IMR-90 (cell line): ENCODE data around the gene PSME2. TPM values are rescaled to one million over a fixed set of nuclear protein-coding genes. Genes with fewer than 3 reads are reported as not detected.
"Not testable (repeated sequence)": the region's sequence is repeated elsewhere in the genome, so short reads cannot be mapped to it uniquely, and the experiment has no call there.

Experiments used
- ATAC-seq: fragments of 200-7000 bp; cut with Tn5 transposase; 2 replicates; pipeline ENCODE4 v1.9.1; 2020; ENCODE audit warnings: low read depth, mild to moderate bottlenecking, moderate library complexity
- BruUV-seq: library from RNA; stranded (reverse); fragments of 400-500 nt; replicated peaks from 2 replicates; lab custom pipeline; 2021; lab: Mats Ljungman, UMichigan
- CTCF ChIA-PET: fragments of 300-600 bp; formaldehyde crosslinking; extraction: SDS; loops from one replicate; lab custom pipeline; 2021; ENCODE audit warnings: antibody characterized with exemption; lab: Yijun Ruan, JAX
- POLR2A ChIA-PET: fragments of 300-600 bp; sonication (Branson Sonifier 250); formaldehyde crosslinking; loops from one replicate; lab custom pipeline; 2022; ENCODE audit warnings: antibody characterized with exemption; ENCODE audit not compliant: unreplicated experiment; lab: Charles Lee
- DNase-seq: peaks from one replicate; pipeline ENCODE4 v3.0.0; 2013
- H2AFZ ChIP-seq: replicated peaks from 2 replicates; pipeline ENCODE3; 2013; ENCODE audit warnings: low read length, mild to moderate bottlenecking; ENCODE audit not compliant: poor library complexity
- H2AK5ac ChIP-seq: 2 replicates; pipeline ENCODE4 v1.6.1; 2013; ENCODE audit warnings: low read depth, low read length, inconsistent platforms
- H2AK9ac ChIP-seq: replicated peaks from 2 replicates; pipeline ENCODE3; 2013; ENCODE audit warnings: mild to moderate bottlenecking, low read depth, low read length, moderate library complexity; ENCODE audit not compliant: poor library complexity
- H2BK120ac ChIP-seq: 2 replicates; pipeline ENCODE4 v1.6.1; 2013; ENCODE audit warnings: low read depth, low read length, inconsistent platforms
- H2BK15ac ChIP-seq: 3 replicates; pipeline ENCODE4 v1.6.1; 2013; ENCODE audit warnings: low read depth, low read length, inconsistent platforms
- H2BK20ac ChIP-seq: 2 replicates; pipeline ENCODE4 v1.6.1; 2013; ENCODE audit warnings: low read depth, mild to moderate bottlenecking, inconsistent platforms, low read length, moderate library complexity
- H2BK5ac ChIP-seq: 2 replicates; pipeline ENCODE4 v1.6.1; 2013; ENCODE audit warnings: mild to moderate bottlenecking, low read depth, low read length, inconsistent platforms; ENCODE audit not compliant: poor library complexity, severe bottlenecking
- H3K14ac ChIP-seq: replicated peaks from 2 replicates; pipeline ENCODE4 v1.6.1; 2013; ENCODE audit warnings: low read depth, low read length, inconsistent platforms
- H3K18ac ChIP-seq: 2 replicates; pipeline ENCODE4 v1.6.1; 2013; ENCODE audit warnings: low read depth, low read length, control low read depth
- H3K23ac ChIP-seq: 2 replicates; pipeline ENCODE4 v1.6.1; 2013; ENCODE audit warnings: low read depth, low read length, inconsistent platforms
- H3K27ac ChIP-seq: 2 replicates; pipeline ENCODE4 v1.5.1; 2013; ENCODE audit warnings: mild to moderate bottlenecking, control low read depth, low read length; ENCODE audit not compliant: insufficient read depth
- H3K27me3 ChIP-seq: 2 replicates; pipeline ENCODE4 v1.6.1; 2013; ENCODE audit warnings: low read length; ENCODE audit not compliant: control insufficient read depth, insufficient read depth
- H3K36me3 ChIP-seq: 2 replicates; pipeline ENCODE4 v1.6.1; 2013; ENCODE audit warnings: low read length, mixed read lengths; ENCODE audit not compliant: control insufficient read depth, insufficient read depth
- H3K4ac ChIP-seq: 2 replicates; pipeline ENCODE4 v1.6.1; 2013; ENCODE audit warnings: low read depth, low read length, inconsistent platforms
- H3K4me1 ChIP-seq: 2 replicates; pipeline ENCODE4 v1.6.1; 2013; ENCODE audit warnings: low read length, mixed read lengths; ENCODE audit not compliant: control insufficient read depth, insufficient read depth
- H3K4me2 ChIP-seq: 2 replicates; pipeline ENCODE4 v1.6.1; 2013; ENCODE audit warnings: low read depth, mild to moderate bottlenecking, control low read depth, low read length, moderate library complexity
- H3K4me3 ChIP-seq: 2 replicates; pipeline ENCODE4 v1.5.1; 2013; ENCODE audit warnings: low read depth, mild to moderate bottlenecking, control low read depth, low read length, moderate library complexity; ENCODE audit not compliant: insufficient read depth
- H3K56ac ChIP-seq: 2 replicates; pipeline ENCODE4 v1.6.1; 2013; ENCODE audit warnings: low read length, inconsistent platforms; ENCODE audit not compliant: insufficient read depth; ENCODE audit errors: extremely low read depth
- H3K79me1 ChIP-seq, 2 experiments: 2 replicates each; pipeline ENCODE4 v1.6.1; 2013; ENCODE audit warnings: low read length in 2 of 2, inconsistent platforms in 1 of 2, low read depth in 1 of 2
- H3K9ac ChIP-seq: 2 replicates; pipeline ENCODE4 v1.6.1; 2013; ENCODE audit warnings: low read depth, low read length, control low read depth
- H3K9me1 ChIP-seq: 2 replicates; pipeline ENCODE4 v1.6.1; 2013; ENCODE audit warnings: low read length, inconsistent platforms; ENCODE audit not compliant: insufficient read depth
- H3K9me3 ChIP-seq: 2 replicates; pipeline ENCODE4 v1.6.1; 2013; ENCODE audit warnings: low read length; ENCODE audit not compliant: control insufficient read depth, insufficient read depth
- H4K20me1 ChIP-seq: 2 replicates; pipeline ENCODE4 v1.6.1; 2013; ENCODE audit warnings: low read length, inconsistent platforms; ENCODE audit not compliant: insufficient read depth
- H4K5ac ChIP-seq: 2 replicates; pipeline ENCODE4 v1.6.1; 2013; ENCODE audit warnings: mild to moderate bottlenecking, low read depth, low read length, control low read depth
- H4K8ac ChIP-seq, 2 experiments: 2 replicates each; pipeline ENCODE4 v1.6.1; 2013; ENCODE audit warnings: low read depth in 2 of 2, low read length in 2 of 2, control low read depth in 1 of 2, inconsistent platforms in 1 of 2
- H4K91ac ChIP-seq: 2 replicates; pipeline ENCODE4 v1.6.1; 2013; ENCODE audit warnings: low read depth, low read length, inconsistent platforms; ENCODE audit not compliant: insufficient read depth
- CEBPB ChIP-seq: IDR thresholded peaks from 2 replicates; pipeline ENCODE4 v1.6.1; 2012; ENCODE audit warnings: low read depth, low read length, improper control_type of control experiment
- CTCF ChIP-seq: conservative IDR thresholded peaks from 2 replicates; pipeline ENCODE4 v1.5.1; 2012; ENCODE audit warnings: mild to moderate bottlenecking, low read depth, low read length, improper control_type of control experiment
- MAFK ChIP-seq: IDR thresholded peaks from 2 replicates; pipeline ENCODE4 v1.6.1; 2012; ENCODE audit warnings: low read depth, low read length, improper control_type of control experiment
- MAZ ChIP-seq: IDR thresholded peaks from 2 replicates; pipeline ENCODE4 v1.6.1; 2012; ENCODE audit warnings: low read depth, mild to moderate bottlenecking, low read length, improper control_type of control experiment, moderate library complexity, borderline replicate concordance
- RFX5 ChIP-seq: IDR thresholded peaks from 2 replicates; pipeline ENCODE4 v1.8.0; 2012; ENCODE audit warnings: low read depth, mild to moderate bottlenecking, low read length, moderate library complexity
- WGBS, 2 experiments: methylation state at CpG; one replicate each; pipeline versions ENCODE4 v1.1.5 to v1.1.7; 2013; ENCODE audit warnings: missing lambda C conversion rate in 2 of 2; ENCODE audit not compliant: insufficient read length in 1 of 2; ENCODE audit errors: extremely low coverage in 2 of 2; 5-methylcytosine and 5-hydroxymethylcytosine counted together
- dilution Hi-C: fragments of 300-500 bp; cut with HindIII; formaldehyde crosslinking; loops from one replicate; pipeline ENCODE4 v1.14.3; 2018; ENCODE audit warnings: low sequenced_read_pairs; ENCODE audit not compliant: unreplicated experiment
- in situ Hi-C: fragments of 300-500 bp; cut with MboI; formaldehyde crosslinking; loops from 3 replicates; pipeline ENCODE4 v1.14.3; 2019; ENCODE audit warnings: low sequenced_read_pairs, inconsistent platforms, mixed read lengths
- intact Hi-C: fragments of 100-400 bp; cut with micrococcal nuclease; formaldehyde crosslinking; loops from 2 replicates; pipeline ENCODE4 v1.10.0; 2022
- polyA plus RNA-seq, 3 experiments: library from polyadenylated mRNA; depleted of rRNA; stranded (reverse); fragments of >200 nt; gene quantifications; 2 replicates each; pipeline ENCODE4 v1.2.3, GENCODE V29; 2012; ENCODE audit warnings: low replicate concordance in 1 of 3
- total RNA-seq: library from RNA; depleted of rRNA; stranded (reverse); fragments of >200 nt; gene quantifications from 2 replicates; pipeline ENCODE4 v1.2.3, GENCODE V29; 2012

Gene PSME2
- total and polyA plus RNA-seq, 2 of the 4 experiments (the other 2 are of a cell fraction), result 104 to 141 TPM

GRCh38 chr14:24106672-24107271 is 39.6 kb downstream of the PSME2 start:
- Histone ChIP-seq H4K8ac (no peak overlapping the region), H2AK9ac (no peak overlapping the region), H3K79me1 (no peaks in the 10 kb centered on the region), H2AK5ac (no peak overlapping the region), H2BK5ac (no peak overlapping the region), H3K9me1 (peaks cover 5% of the 10 kb centered on the region; the same call in 1 of the 2 replicates), H3K18ac (no peak overlapping the region), H4K5ac (no peak overlapping the region), H3K36me3 (peaks cover 18% of the 10 kb centered on the region), H3K56ac (no peak overlapping the region), H3K9ac (no peak overlapping the region), H3K14ac (no peak overlapping the region), H2BK20ac (no peak overlapping the region), H4K20me1 (no peaks in the 10 kb centered on the region), H3K4me2 (no peak overlapping the region), H3K4ac (no peak overlapping the region), H3K4me3 (no peak overlapping the region), H3K27ac (no peak overlapping the region), H3K9me3 (no peaks in the 10 kb centered on the region; the same call in 1 of the 2 replicates), H3K27me3 (no peaks in the 10 kb centered on the region), H4K91ac (no peak overlapping the region), H2BK15ac (no peak overlapping the region), H2BK120ac (no peak overlapping the region), H3K23ac (no peak overlapping the region), H2AFZ (no peak overlapping the region), H3K4me1 (no peaks in the 10 kb centered on the region)
- BruUV-seq, result no TSS peak
- ATAC-seq (no peak), DNase-seq (no peak)
- intact Hi-C loops (no loop called here), dilution Hi-C loops (no loop called here), in situ Hi-C loops (no loop called here)
- WGBS, 2 experiments, result no CpG with 5 or more reads among the region's 4 CpGs
- CTCF ChIA-PET, result interaction anchor here (1.1 kb wide), 1 partner anchor 11 kb away, joined by 3 read pairs; no protein-coding TSS in a partner anchor
- POLR2A ChIA-PET, result no interaction called here
- peak; percentile 91 for TF ChIP-seq MAFK
- no peak for TF ChIP-seq CEBPB
- TF ChIP-seq RFX5, result no peak
- TF ChIP-seq CTCF, result no peak
- TF ChIP-seq MAZ, result no peak

- H2BK5ac ChIP-seq, H3K9ac ChIP-seq, H4K91ac ChIP-seq, H2AK5ac ChIP-seq, H2AK9ac ChIP-seq, H3K9me1 ChIP-seq, H3K27ac ChIP-seq, H3K14ac ChIP-seq, H4K20me1 ChIP-seq, H2BK15ac ChIP-seq, H3K4me2 ChIP-seq, POLR2A ChIA-PET, DNase-seq, H4K5ac ChIP-seq, H3K4me3 ChIP-seq, H3K18ac ChIP-seq, H3K9me3 ChIP-seq, H3K4me1 ChIP-seq, H2BK120ac ChIP-seq, H2AFZ ChIP-seq, H3K79me1 ChIP-seq, intact Hi-C loops, H2BK20ac ChIP-seq, H3K23ac ChIP-seq, BruUV-seq, dilution Hi-C loops, H3K27me3 ChIP-seq, H4K8ac ChIP-seq, ATAC-seq, H3K56ac ChIP-seq, in situ Hi-C loops, H3K4ac ChIP-seq: not testable (repeated sequence)
- CTCF ChIA-PET, result interaction anchor here (0.6 to 1.1 kb wide), 3 partner anchors 9 to 627 kb away, joined by 3 read pairs; partner anchors contain the start of genes DCAF11 and NRL
- H3K36me3 ChIP-seq, result peaks cover 21% of the 10 kb centered on the region
- 100% methylated on average over 1 of the region's 8 CpGs; no CpG with 5 or more reads in 1 of the 2 experiments for WGBS, 2 experiments
Measured at GRCh38 chr14:24105609-24106239, 40.7 kb downstream of the PSME2 start.
